HEK293T (cell line): Measurements from ENCODE around the gene KIFC1.
A peak's percentile ranks its signal among the peaks of the same experiment; 100 is the strongest.

Experiments used
- CTCF ChIA-PET: fragments of 350-600 bp; formaldehyde crosslinking; extraction: SDS; loops from one replicate; lab custom pipeline; 2021; ENCODE audit warnings: antibody characterized with exemption, inconsistent platforms; lab: Yijun Ruan, JAX
- POLR2A ChIA-PET: fragments of 350-600 bp; formaldehyde crosslinking; extraction: SDS; loops from one replicate; lab custom pipeline; 2020; ENCODE audit warnings: antibody characterized with exemption, inconsistent platforms; lab: Yijun Ruan, JAX
- DNase-seq: peaks from one replicate; pipeline ENCODE4 v3.0.0; 2012; ENCODE audit warnings: mixed read lengths; ENCODE audit errors: extremely low spot score
- ARNT ChIP-seq: fragments of 450-650 bp; IDR thresholded peaks from 2 replicates; pipeline ENCODE4 v1.6.1; 2017; ENCODE audit warnings: mild to moderate bottlenecking
- BHLHE40 ChIP-seq: fragments of 450-650 bp; IDR thresholded peaks from 2 replicates; pipeline ENCODE4 v1.6.1; 2016; ENCODE audit warnings: mild to moderate bottlenecking, moderate library complexity, borderline replicate concordance
- CTBP1 ChIP-seq: fragments of 450-650 bp; IDR thresholded peaks from 2 replicates; pipeline ENCODE4 v1.6.1; 2016; ENCODE audit warnings: borderline replicate concordance
- ELF4 ChIP-seq: fragments of 450-650 bp; IDR thresholded peaks from 2 replicates; pipeline ENCODE4 v1.6.1; 2017; ENCODE audit warnings: antibody characterized with exemption
- FOXA1 ChIP-seq: fragments of 450-650 bp; IDR thresholded peaks from 2 replicates; pipeline ENCODE4 v1.6.1; 2016; ENCODE audit warnings: mild to moderate bottlenecking
- FOXK2 ChIP-seq: fragments of 450-650 bp; IDR thresholded peaks from 2 replicates; pipeline ENCODE4 v1.6.1; 2016; ENCODE audit warnings: mild to moderate bottlenecking
- FOXM1 ChIP-seq: fragments of 450-650 bp; IDR thresholded peaks from 2 replicates; pipeline ENCODE4 v1.6.1; 2017; ENCODE audit warnings: mild to moderate bottlenecking, borderline replicate concordance
- HDGF ChIP-seq: fragments of 450-650 bp; IDR thresholded peaks from 2 replicates; pipeline ENCODE4 v1.6.1; 2017; ENCODE audit warnings: antibody characterized with exemption, borderline replicate concordance
- L3MBTL2 ChIP-seq: fragments of 450-650 bp; conservative IDR thresholded peaks from 2 replicates; pipeline ENCODE4 v1.6.1; 2016; ENCODE audit warnings: mild to moderate bottlenecking
- LEF1 ChIP-seq: fragments of 450-650 bp; IDR thresholded peaks from 2 replicates; pipeline ENCODE4 v1.6.1; 2017; ENCODE audit warnings: mild to moderate bottlenecking, borderline replicate concordance
- NFRKB ChIP-seq: fragments of 450-650 bp; IDR thresholded peaks from 2 replicates; pipeline ENCODE4 v1.6.1; 2016; ENCODE audit warnings: mild to moderate bottlenecking, moderate library complexity
- SP1 ChIP-seq: fragments of 450-650 bp; IDR thresholded peaks from 2 replicates; pipeline ENCODE4 v1.6.1; 2017
- SUZ12 ChIP-seq: fragments of 450-650 bp; IDR thresholded peaks from 2 replicates; pipeline ENCODE4 v1.6.1; 2016; ENCODE audit warnings: mild to moderate bottlenecking
- TARDBP ChIP-seq: fragments of 450-650 bp; IDR thresholded peaks from 2 replicates; pipeline ENCODE4 v1.6.1; 2016
- ZNF384 ChIP-seq: fragments of 450-650 bp; IDR thresholded peaks from 2 replicates; pipeline ENCODE4 v1.6.1; 2016
- TF ChIP-seq, protein P1 (sequence below): fragments of 450-650 bp; IDR thresholded peaks from 2 replicates; pipeline ENCODE4 v1.6.1; 2016

The KIFC1 gene

DNA sequence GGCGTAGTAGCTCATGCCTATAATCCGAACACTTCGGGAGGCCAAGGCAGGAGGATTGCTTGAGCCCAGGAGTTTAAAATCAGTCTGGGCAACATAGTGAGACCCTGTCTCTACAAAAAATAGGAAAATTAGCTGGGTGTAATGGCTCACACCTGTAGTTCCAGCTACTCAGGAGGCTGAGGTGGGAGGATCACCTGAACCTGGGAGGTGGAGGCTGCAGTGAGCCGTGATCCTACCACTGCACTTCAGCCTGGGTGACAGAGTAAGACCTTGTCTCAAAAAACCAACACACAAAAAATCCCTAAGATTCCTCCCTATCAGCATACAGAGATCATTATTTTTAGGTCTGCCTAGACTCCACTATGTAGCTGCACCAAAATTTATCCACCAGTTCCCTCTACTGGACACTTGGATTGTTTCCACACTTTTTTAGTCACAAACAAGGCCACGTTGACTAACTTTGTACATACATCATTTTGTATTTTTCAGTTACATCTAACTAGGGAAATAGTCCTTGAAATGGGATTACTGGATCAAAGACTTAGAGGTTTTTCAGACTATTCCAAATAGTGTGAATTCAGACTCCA, 15.6 kb downstream of the KIFC1 start:
- POLR2A ChIA-PET, result interaction anchor here (0.8 to 1.5 kb wide), 3 partner anchors 11 to 89 kb away, joined by 3 to 4 read pairs (median 3); partner anchors contain the start of genes CUTA and ZBTB22
- CTCF ChIA-PET, result interaction anchor here (1.4 kb wide), 1 partner anchor 17 kb away, joined by 6 read pairs; no protein-coding TSS in a partner anchor
- TF ChIP-seq BHLHE40 (no peak), NFRKB (no peak), CTBP1 (no peak)

DNA sequence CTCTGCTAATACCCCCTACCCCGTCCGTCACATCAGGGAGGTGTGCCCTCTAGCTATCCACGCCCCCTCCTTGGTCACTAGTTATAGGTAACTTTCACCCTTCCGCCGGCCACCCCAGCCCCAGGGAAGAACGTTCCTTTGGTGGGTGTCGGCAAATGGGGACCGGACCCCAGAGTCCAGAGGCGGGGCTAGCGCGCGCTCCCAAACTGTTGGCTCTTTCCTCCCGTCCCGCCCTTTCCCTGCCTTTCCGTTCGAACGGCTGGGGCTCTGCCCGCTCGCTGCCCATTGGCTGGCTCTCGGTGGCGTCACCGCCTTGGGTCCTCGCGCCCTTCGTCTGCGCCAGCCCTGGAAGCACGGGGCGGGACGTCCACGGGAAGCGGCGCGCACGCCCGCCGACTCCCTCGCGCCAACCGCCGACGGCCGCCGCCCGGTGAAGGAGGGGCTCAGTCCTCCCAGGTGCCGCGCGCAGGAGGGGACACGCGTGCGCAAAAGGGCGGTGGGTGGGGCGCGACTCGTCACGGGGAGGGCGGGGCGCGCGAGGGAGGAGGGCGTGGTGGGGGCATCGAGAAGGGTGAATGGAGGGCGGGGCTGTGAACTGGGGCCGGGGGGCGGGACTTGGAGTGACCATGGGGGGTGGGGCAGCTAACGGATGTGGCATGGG, 18.6 kb downstream of the KIFC1 start:
- peak; percentile 94 for DNase-seq
- TF ChIP-seq, protein P1, sequence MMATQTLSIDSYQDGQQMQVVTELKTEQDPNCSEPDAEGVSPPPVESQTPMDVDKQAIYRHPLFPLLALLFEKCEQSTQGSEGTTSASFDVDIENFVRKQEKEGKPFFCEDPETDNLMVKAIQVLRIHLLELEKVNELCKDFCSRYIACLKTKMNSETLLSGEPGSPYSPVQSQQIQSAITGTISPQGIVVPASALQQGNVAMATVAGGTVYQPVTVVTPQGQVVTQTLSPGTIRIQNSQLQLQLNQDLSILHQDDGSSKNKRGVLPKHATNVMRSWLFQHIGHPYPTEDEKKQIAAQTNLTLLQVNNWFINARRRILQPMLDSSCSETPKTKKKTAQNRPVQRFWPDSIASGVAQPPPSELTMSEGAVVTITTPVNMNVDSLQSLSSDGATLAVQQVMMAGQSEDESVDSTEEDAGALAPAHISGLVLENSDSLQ, result peak; percentile 66; the same call in 1 of the 2 replicates
- TF ChIP-seq L3MBTL2 (peak; percentile 96), FOXA1 (no peak)
- ChIA-PET POLR2A (interaction anchor here (0.8 to 1.3 kb wide), 4 partner anchors 15 to 133 kb away, joined by 3 to 6 read pairs (median 5); partner anchors contain the start of genes B3GALT4 and ZBTB22), CTCF (interaction anchor here (0.6 kb wide), 1 partner anchor 46 kb away, joined by 8 read pairs; no protein-coding TSS in a partner anchor)

More for the DNA sequence above, 15.6 kb downstream of the KIFC1 start:
- no peak for DNase-seq

DNA sequence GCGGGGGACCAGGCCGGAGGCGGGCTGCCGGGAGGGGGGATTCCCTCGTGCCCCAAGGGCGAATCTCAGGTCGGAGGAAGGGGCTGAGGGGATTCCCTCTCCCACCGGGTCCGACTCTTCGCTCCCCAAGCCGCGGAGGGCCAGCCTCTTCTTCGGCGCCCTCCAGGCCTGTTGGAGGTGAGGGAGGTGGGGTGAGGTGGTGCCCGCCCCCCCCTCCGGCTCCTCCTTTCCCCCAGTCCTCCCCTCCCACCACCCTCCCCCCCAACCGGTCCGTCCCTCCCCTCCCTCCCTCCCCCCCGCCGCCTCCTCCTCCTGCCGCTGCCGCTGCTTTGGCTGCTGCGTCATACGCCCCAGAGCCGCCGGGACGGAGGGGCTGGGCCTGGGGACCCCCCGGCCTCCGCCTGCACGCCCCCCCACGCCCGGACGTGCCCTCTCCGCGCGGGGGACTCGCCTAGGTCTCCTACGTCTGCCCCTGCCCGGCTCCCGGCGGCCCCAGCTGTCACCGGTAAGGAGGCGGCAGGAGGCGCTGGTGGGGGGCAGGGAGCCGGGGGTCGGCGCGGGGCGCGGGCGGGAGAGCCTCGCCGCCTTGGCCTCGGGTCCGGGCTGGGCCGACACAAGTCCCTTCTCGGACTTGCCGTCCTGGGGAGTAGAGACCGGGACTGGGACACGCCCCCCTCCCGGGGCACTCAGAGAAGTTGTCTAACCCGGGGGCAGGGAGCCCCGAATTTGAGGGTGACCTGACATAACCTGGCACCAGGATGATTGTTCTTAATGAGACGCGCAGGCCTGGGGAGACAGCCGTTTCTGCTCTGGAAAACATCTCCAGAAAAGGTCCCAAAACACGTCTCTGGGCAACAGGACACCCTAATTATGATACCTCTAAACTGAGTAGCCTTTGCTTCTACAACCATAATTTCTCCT, 19.3 kb downstream of the KIFC1 start, which contains the start of gene PHF1:
Gene PHF1 (plus strand): TSS at position 304 of the 921 bp plus-strand sequence. CDS start 1,250 bp downstream, outside the sequence.
- peak; percentile 66 for DNase-seq
- ChIA-PET POLR2A (interaction anchor here (0.8 to 1.3 kb wide), 4 partner anchors 15 to 134 kb away, joined by 3 to 6 read pairs (median 5); partner anchors contain the start of genes B3GALT4 and ZBTB22), CTCF (no interaction called here)
- no peak for TF ChIP-seq SUZ12
- no peak for TF ChIP-seq TARDBP
- no peak for TF ChIP-seq L3MBTL2
- no peak for TF ChIP-seq LEF1
- TF ChIP-seq FOXA1, result no peak
- TF ChIP-seq NFRKB, result no peak
- no peak for TF ChIP-seq SP1
- no peak for TF ChIP-seq CTBP1
- no peak for TF ChIP-seq BHLHE40
- no peak for TF ChIP-seq ELF4
- no peak for TF ChIP-seq FOXK2
- TF ChIP-seq ZNF384, result no peak
- TF ChIP-seq HDGF, result no peak
- no peak for TF ChIP-seq ARNT
- TF ChIP-seq, protein P1, result no peak
- TF ChIP-seq FOXM1, result no peak

- CTCF ChIA-PET, result no interaction called here
- no peak for TF ChIP-seq SUZ12
- TF ChIP-seq FOXA1, result no peak
- no peak for TF ChIP-seq NFRKB
- no peak for TF ChIP-seq SP1
- TF ChIP-seq L3MBTL2, result no peak
- no peak for TF ChIP-seq BHLHE40
- TF ChIP-seq CTBP1, result no peak
- no peak for TF ChIP-seq FOXK2
- no peak for TF ChIP-seq ZNF384
- no peak for TF ChIP-seq ARNT
- TF ChIP-seq ELF4, result no peak
- POLR2A ChIA-PET, result no interaction called here
- no peak for DNase-seq
Measured at GRCh38 chr6:33411632-33412005, 20.0 kb downstream of the KIFC1 start.

DNA sequence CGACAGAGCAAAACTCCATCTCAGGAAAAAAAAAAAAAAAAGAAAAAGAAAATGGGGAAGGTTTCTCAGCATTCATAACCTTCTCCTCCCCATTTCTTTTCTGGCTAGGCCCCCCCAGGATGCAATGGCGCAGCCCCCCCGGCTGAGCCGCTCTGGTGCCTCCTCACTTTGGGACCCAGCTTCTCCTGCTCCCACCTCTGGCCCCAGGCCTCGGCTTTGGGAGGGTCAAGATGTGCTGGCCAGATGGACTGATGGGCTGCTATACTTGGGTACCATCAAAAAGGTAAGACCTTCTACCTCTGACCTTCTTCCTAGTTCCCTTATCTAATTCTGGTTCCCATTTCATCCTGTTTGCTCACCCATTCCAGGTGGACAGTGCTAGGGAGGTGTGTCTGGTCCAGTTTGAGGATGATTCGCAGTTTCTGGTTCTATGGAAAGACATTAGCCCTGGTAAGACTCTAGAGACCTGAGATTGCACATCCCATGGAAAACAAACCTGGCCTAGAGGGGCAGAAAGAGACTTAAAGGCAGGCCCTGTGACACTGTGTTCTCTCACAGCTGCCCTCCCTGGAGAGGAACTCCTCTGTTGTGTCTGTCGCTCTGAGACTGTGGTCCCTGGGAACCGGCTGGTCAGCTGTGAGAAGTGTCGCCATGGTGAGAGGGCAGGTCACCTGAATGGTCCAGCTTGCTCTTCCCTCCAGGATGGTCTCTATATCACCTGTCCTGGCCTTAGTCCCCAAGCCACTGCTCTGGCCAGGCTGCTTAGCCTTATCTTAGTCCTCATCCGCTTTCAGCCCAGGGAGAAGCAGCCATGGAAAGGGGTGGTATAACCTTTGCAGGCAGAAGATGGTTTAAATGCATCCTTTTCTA, 20.8 kb downstream of the KIFC1 start:
- DNase-seq, result no peak
- CTCF ChIA-PET, result no interaction called here
- POLR2A ChIA-PET, result no interaction called here
- no peak for TF ChIP-seq CTBP1
- no peak for TF ChIP-seq FOXM1
- no peak for TF ChIP-seq SUZ12
- TF ChIP-seq, protein P1, result no peak
- TF ChIP-seq FOXK2, result no peak
- no peak for TF ChIP-seq FOXA1
- no peak for TF ChIP-seq TARDBP
- TF ChIP-seq ZNF384, result no peak
- TF ChIP-seq LEF1, result no peak
- TF ChIP-seq SP1, result no peak
- TF ChIP-seq L3MBTL2, result no peak
- no peak for TF ChIP-seq ARNT
- TF ChIP-seq BHLHE40, result no peak
- TF ChIP-seq ELF4, result no peak
